Brain microvascular endothelial cell (primary cell): ENCODE data around the gene COL26A1.
"Not testable (repeated sequence)": the region's sequence is repeated elsewhere in the genome, so short reads cannot be mapped to it uniquely, and the experiment has no call there.

Experiments used
- DNase-seq: peaks from one replicate; pipeline ENCODE4 v3.0.0-alpha.2; 2020
- H3K27ac ChIP-seq: fragments of 250-450 bp; sonication (Bioruptor Pico); 2 replicates; pipeline ENCODE4 v1.5.1; 2020; ENCODE audit warnings: mild to moderate bottlenecking, moderate library complexity
- H3K27me3 ChIP-seq: fragments of 250-450 bp; sonication (Bioruptor Pico); replicated peaks from 2 replicates; pipeline ENCODE4 v1.5.1; 2020; ENCODE audit warnings: mild to moderate bottlenecking
- H3K36me3 ChIP-seq: fragments of 250-450 bp; sonication (Bioruptor Pico); replicated peaks from 2 replicates; pipeline ENCODE4 v1.5.1; 2020; ENCODE audit warnings: mild to moderate bottlenecking
- H3K4me3 ChIP-seq: 2 replicates; pipeline ENCODE4 v1.5.1; 2011; ENCODE audit warnings: low read depth, mild to moderate bottlenecking, control low read depth, low read length, moderate library complexity
- in situ Hi-C: cut with HindIII; loops from 2 replicates; pipeline ENCODE4 v1.10.0; 2017; ENCODE audit warnings: low sequenced_read_pairs, low pct_ligation_motif_present
- TF ChIP-seq, protein P1 (sequence below): IDR thresholded peaks from 2 replicates; pipeline ENCODE4 v1.5.1; 2011; ENCODE audit warnings: low read depth, mild to moderate bottlenecking, moderate library complexity, low read length, control low read depth, inconsistent platforms; ENCODE audit errors: missing control alignments

The COL26A1 gene

DNA sequence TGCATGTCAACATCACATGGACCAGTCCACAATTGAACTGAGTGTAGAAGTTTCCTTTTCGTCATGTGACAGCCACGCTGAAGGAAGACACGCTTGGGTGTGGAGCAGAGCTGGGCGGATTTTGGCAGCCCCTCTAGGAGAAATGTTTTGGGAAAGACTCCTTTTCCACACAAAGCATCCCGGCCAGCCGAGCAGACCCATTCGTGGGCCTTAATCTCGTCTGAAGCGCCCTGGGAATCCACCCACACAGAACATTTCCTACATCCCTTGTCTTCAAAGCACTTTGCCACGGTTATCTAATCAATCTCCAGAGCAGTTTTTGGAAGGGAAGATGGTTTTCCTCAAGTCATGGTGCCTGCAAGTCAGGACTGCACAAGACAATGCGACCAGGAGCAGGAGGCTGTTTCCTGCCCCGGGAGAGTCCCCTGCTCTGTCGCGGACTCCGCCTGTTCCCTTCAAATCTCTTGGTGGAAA, 32.6 kb upstream of the COL26A1 start:
- H3K27ac ChIP-seq = no peak overlapping the region
- in situ Hi-C loops = no loop called here
- no peak overlapping the region for H3K4me3 ChIP-seq
- DNase-seq = no peak
- no peaks in the 10 kb centered on the region for H3K27me3 ChIP-seq
- TF ChIP-seq, protein P1, sequence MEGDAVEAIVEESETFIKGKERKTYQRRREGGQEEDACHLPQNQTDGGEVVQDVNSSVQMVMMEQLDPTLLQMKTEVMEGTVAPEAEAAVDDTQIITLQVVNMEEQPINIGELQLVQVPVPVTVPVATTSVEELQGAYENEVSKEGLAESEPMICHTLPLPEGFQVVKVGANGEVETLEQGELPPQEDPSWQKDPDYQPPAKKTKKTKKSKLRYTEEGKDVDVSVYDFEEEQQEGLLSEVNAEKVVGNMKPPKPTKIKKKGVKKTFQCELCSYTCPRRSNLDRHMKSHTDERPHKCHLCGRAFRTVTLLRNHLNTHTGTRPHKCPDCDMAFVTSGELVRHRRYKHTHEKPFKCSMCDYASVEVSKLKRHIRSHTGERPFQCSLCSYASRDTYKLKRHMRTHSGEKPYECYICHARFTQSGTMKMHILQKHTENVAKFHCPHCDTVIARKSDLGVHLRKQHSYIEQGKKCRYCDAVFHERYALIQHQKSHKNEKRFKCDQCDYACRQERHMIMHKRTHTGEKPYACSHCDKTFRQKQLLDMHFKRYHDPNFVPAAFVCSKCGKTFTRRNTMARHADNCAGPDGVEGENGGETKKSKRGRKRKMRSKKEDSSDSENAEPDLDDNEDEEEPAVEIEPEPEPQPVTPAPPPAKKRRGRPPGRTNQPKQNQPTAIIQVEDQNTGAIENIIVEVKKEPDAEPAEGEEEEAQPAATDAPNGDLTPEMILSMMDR = no peak
- H3K36me3 ChIP-seq = no peaks in the 10 kb centered on the region

DNA sequence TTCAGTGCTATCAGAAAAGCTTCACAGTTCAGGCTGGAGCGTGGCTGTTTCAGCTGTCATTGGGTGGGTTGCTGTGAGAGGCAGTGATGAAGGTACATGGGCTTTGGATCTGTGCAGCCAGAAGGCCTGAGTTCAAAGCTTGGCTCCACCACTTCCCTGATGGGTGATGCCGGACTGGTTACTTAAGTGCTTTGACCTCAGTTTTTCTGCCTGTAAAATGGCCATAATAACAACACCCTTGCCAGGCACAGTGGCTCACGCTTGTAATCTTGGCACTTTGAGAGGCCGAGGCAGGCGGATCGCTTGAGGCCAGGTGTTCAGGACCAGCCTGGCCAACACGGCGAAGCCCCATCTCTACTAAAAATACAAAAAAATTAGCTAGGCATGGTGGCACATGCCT, 30.6 kb upstream of the COL26A1 start:
- no peak overlapping the region for H3K27ac ChIP-seq
- DNase-seq = no peak
- no peak overlapping the region for H3K4me3 ChIP-seq
- in situ Hi-C loops = no loop called here
- H3K27me3 ChIP-seq = no peaks in the 10 kb centered on the region
- H3K36me3 ChIP-seq = no peaks in the 10 kb centered on the region
- TF ChIP-seq, protein P1 = no peak

DNA sequence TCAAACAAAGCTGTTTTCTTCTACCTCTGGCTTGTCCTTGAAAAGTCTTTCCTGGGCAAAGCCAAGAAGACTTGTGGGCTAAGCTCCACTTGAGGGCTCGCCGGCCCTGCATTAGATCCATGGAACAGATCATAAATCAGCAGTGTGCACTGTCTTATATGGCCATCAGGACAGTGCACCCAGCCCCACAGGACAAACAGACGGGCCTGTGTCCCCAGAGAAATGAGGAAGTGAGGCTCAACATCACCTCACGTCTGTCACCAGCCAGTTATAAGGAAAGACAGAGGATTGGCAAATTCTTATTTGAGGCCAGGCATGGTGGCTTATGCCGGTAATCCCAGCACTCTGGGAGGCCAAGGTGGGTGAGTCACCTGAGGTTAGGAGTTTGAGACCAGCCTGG, 28.8 kb upstream of the COL26A1 start:
- Histone ChIP-seq H3K36me3 (no peaks in the 10 kb centered on the region), H3K4me3 (no peak overlapping the region), H3K27me3 (no peaks in the 10 kb centered on the region), H3K27ac (no peak overlapping the region)
- in situ Hi-C loops = no loop called here
- DNase-seq = no peak
- TF ChIP-seq, protein P1 = no peak

DNA sequence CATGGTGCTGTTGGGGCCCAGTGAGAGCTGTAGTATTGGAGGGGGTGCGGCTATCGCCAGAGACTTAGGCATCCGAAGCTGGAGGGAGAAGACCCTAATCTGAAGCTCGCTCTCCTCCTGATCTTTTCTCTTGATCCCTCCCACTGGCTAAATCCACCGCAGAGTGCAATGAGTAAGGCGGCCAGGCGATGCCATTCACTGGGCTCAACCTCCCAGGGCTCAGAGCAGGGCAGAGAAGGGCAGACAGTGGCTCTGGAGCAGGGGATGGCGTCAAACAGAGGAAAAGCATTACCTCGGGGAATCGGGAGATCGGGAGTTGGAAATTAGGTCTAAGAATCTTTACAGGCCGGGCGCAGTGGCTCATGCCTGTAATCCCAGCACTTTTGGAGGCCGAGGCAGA, 22.3 kb upstream of the COL26A1 start:
- Histone ChIP-seq H3K27me3 (no peaks in the 10 kb centered on the region), H3K4me3 (no peak overlapping the region), H3K36me3 (no peaks in the 10 kb centered on the region), H3K27ac (no peak overlapping the region)
- DNase-seq = no peak
- TF ChIP-seq, protein P1 = no peak
- in situ Hi-C loops = no loop called here

DNA sequence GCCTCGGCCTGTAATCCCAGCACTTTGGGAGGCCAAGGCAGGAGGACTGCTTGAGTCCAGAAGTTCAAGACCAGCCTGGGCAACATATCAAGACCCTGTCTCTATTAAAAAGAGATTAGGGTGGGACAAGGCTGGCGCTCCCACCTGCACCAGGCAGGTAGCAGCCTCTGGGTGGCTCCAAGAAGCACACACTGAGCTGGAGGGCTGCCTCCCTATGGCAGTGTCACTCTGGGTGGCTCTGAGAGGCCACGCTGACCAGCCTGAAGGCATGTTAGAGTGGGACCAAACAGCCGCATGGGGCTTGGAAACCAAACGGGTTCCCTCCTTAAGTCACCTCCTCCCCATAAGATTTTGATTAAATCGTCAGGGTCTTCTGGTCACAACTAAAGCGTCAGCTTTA, 19.8 kb upstream of the COL26A1 start:
- Histone ChIP-seq H3K36me3 (no peaks in the 10 kb centered on the region), H3K27ac (no peak overlapping the region), H3K4me3 (no peak overlapping the region), H3K27me3 (no peaks in the 10 kb centered on the region)
- in situ Hi-C loops = no loop called here
- no peak for DNase-seq
- TF ChIP-seq, protein P1 = no peak

DNA sequence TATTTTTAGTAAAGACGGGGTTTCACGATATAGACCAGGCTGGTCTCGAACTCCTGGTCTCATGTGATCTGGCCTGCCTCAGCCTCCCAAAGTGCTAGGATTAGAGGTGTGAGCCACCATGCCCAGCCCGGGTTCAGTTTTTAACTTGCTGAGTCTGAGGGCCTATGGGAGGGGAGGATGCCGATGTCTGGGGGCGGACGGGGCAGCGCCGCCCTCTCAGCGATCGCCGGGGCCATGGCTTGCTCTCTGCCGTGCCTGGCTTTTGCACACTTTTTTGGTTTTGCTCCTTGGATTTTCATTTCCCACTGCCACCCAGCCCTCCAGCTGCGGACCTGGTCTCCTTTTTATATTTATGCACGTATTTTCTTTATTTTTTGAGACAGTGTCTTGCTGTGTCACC, 15.2 kb upstream of the COL26A1 start:
- Histone ChIP-seq H3K27me3 (no peaks in the 10 kb centered on the region), H3K27ac (no peak overlapping the region), H3K4me3 (no peak overlapping the region), H3K36me3 (no peaks in the 10 kb centered on the region)
- DNase-seq = no peak
- in situ Hi-C loops = no loop called here
- TF ChIP-seq, protein P1 = no peak

DNA sequence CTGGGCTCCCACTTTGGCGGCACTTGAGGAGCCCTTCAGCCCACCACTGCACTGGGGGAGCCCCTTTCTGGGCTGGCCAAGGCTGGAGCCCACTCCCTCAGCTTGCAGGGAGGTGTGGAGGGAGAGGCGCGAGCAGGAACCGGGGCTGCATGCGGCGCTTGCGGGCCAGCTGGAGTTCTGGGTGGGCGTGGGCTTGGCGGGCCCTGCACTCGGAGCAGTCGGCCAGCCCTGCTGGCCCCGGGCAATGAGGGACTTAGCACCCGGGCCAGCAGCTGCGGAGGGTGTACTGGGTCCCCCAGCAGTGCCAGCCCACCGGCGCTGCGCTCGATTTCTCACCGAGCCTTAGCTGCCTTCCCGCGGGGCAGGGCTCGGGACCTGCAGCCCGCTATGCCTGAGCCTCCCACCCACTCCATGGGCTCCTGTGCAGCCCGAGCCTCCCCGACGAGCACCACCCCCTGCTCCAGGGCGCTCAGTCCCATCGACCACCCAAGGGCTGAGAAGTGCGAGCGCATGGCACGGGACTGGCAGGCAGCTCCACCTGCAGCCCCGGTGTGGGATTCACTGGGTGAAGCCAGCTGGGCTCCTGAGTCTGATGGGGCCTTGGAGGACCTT, 14.1 kb upstream of the COL26A1 start:
- in situ Hi-C loops, H3K27me3 ChIP-seq, DNase-seq, H3K4me3 ChIP-seq, H3K27ac ChIP-seq, H3K36me3 ChIP-seq: not testable (repeated sequence)

DNA sequence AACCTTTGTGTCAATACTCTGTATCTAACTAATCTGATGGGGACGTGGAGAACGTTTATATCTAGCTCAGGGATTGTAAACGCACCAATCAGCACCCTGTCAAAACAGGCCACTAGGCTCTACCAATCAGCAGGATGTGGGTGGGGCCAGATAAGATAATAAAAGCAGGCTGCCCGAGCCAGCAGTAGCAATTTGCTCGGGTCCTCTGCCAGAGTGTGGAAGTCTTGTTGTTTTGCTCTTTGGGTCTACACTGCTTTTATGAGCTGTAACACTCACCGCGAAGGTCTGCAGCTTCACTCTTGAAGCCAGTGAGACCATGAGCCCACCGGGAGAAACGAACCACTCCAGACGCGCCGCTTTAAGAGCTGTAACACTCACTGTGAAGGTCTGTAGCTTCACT, 13.4 kb upstream of the COL26A1 start:
- H3K36me3 ChIP-seq, H3K4me3 ChIP-seq, in situ Hi-C loops, H3K27me3 ChIP-seq, H3K27ac ChIP-seq, DNase-seq: not testable (repeated sequence)
